Esophagus muscularis mucosa (tissue), 4 donors: ENCODE data around the gene ZNF853.

ENCODE experiments used
- CTCF ChIP-seq, 3 experiments: fragments of 200-600 bp in 2 of 3; fragments of 450-650 bp in 1 of 3; sonication (generic) in 2 of 3; IDR thresholded peaks; one replicate each; pipeline ENCODE4 v1.5.1; 2017 to 2019; ENCODE audit warnings: antibody characterized with exemption in 3 of 3, mild to moderate bottlenecking in 2 of 3, moderate library complexity in 1 of 3
- EP300 ChIP-seq: sonication (generic); formaldehyde crosslinking; IDR thresholded peaks from one replicate; pipeline ENCODE4 v1.6.1; 2017; ENCODE audit warnings: antibody characterized with exemption
- POLR2A ChIP-seq: fragments of 450-650 bp; IDR thresholded peaks from one replicate; pipeline ENCODE4 v1.6.1; 2017; ENCODE audit warnings: antibody characterized with exemption, moderate library complexity, mild to moderate bottlenecking, low read depth
- POLR2AphosphoS5 ChIP-seq, 2 donors: sonication (generic); formaldehyde crosslinking; IDR thresholded peaks; one replicate each; pipeline ENCODE4 v1.6.1; 2017; ENCODE audit warnings: antibody characterized with exemption in 2 of 2

GRCh38 chr7:6651851-6652445 lies 36.5 kb downstream of the ZNF853 start:
- TF ChIP-seq EP300 (no peak), POLR2A (no peak), CTCF (IDR thresholded peaks at IDR 0.05) (no peak), POLR2AphosphoS5 (IDR thresholded peaks at IDR 0.05) (no peak)
